Hepatocyte (in vitro differentiated cells): ENCODE measurements around the gene FLACC1. TPM values are rescaled to one million over a fixed set of nuclear protein-coding genes. Genes with fewer than 3 reads are reported as not detected.

Experiments
- DNase-seq: peaks from one replicate; pipeline ENCODE4 v3.0.0-alpha.2; 2016; ENCODE audit warnings: low spot score
- H2AFZ ChIP-seq: fragments of 200-600 bp; sonication (generic); 2 replicates; pipeline ENCODE4 v1.6.0; 2016; ENCODE audit warnings: antibody characterized with exemption, mild to moderate bottlenecking
- H3K27ac ChIP-seq: fragments of 200-600 bp; sonication (generic); 2 replicates; pipeline ENCODE4 v1.5.1; 2016; ENCODE audit warnings: mild to moderate bottlenecking
- H3K27me3 ChIP-seq: fragments of 200-600 bp; sonication (generic); 2 replicates; pipeline ENCODE4 v1.6.1; 2016
- H3K36me3 ChIP-seq: fragments of 200-600 bp; sonication (generic); replicated peaks from 2 replicates; pipeline ENCODE4 v1.5.1; 2016; ENCODE audit warnings: low read depth; ENCODE audit not compliant: insufficient read depth
- H3K4me1 ChIP-seq: fragments of 200-600 bp; sonication (generic); 2 replicates; pipeline ENCODE4 v1.5.1; 2016; ENCODE audit warnings: mild to moderate bottlenecking, moderate library complexity; ENCODE audit not compliant: insufficient read depth
- H3K4me2 ChIP-seq: fragments of 200-600 bp; sonication (generic); 2 replicates; pipeline ENCODE4 v1.6.0; 2016
- H3K4me3 ChIP-seq: fragments of 200-600 bp; sonication (generic); 2 replicates; pipeline ENCODE4 v1.5.1; 2016; ENCODE audit warnings: mild to moderate bottlenecking
- H3K79me2 ChIP-seq: fragments of 200-600 bp; sonication (generic); 2 replicates; pipeline ENCODE4 v1.6.0; 2017; ENCODE audit warnings: mild to moderate bottlenecking
- H3K9me2 ChIP-seq: fragments of 200-600 bp; sonication (generic); replicated peaks from 2 replicates; pipeline ENCODE4 v1.6.0; 2017; ENCODE audit warnings: mild to moderate bottlenecking; ENCODE audit not compliant: insufficient read depth
- H3K9me3 ChIP-seq: fragments of 200-600 bp; sonication (generic); 2 replicates; pipeline ENCODE4 v1.5.1; 2016; ENCODE audit warnings: low read depth, mild to moderate bottlenecking
- H4K20me1 ChIP-seq: fragments of 200-600 bp; sonication (generic); 2 replicates; pipeline ENCODE4 v1.6.0; 2016; ENCODE audit warnings: mild to moderate bottlenecking; ENCODE audit not compliant: insufficient read depth, poor library complexity, severe bottlenecking
- EZH2 ChIP-seq: fragments of 200-600 bp; sonication (generic); IDR thresholded peaks from 2 replicates; pipeline ENCODE4 v1.6.1; 2016; ENCODE audit warnings: antibody characterized with exemption, mild to moderate bottlenecking, borderline replicate concordance
- EZH2phosphoT487 ChIP-seq: fragments of 200-600 bp; sonication (generic); IDR thresholded peaks from one replicate; pipeline ENCODE4 v1.6.1; 2018; ENCODE audit warnings: antibody characterized with exemption, mild to moderate bottlenecking, low read depth, moderate library complexity; ENCODE audit not compliant: unreplicated experiment, severe bottlenecking
- WGBS: methylation state at CpG from one replicate; pipeline ENCODE4 v1.1.6; 2016; ENCODE audit warnings: low lambda C conversion rate; ENCODE audit errors: missing lambda C conversion rate; 5-methylcytosine and 5-hydroxymethylcytosine counted together
- polyA plus RNA-seq: library from polyadenylated mRNA; unstranded; fragments of >200 nt; fragmentation: Nextera tagmentation; extraction: Ambion mirVana; gene quantifications from 2 replicates; pipeline ENCODE4 v1.2.1, GENCODE V29; 2016
- total RNA-seq: library from RNA; depleted of rRNA; stranded (reverse); fragments of >200 nt; gene quantifications from 2 replicates; pipeline ENCODE4 v1.2.3, GENCODE V29; 2014
- TF ChIP-seq, protein P1 (sequence below): fragments of 200-600 bp; sonication (generic); IDR thresholded peaks from 2 replicates; pipeline ENCODE4 v1.5.1; 2016; ENCODE audit warnings: antibody characterized with exemption, mild to moderate bottlenecking; ENCODE audit not compliant: poor library complexity

The FLACC1 gene
- total and polyA plus RNA-seq, 2 experiments from 2014 or later: 0.34 to 0.80 TPM

DNA sequence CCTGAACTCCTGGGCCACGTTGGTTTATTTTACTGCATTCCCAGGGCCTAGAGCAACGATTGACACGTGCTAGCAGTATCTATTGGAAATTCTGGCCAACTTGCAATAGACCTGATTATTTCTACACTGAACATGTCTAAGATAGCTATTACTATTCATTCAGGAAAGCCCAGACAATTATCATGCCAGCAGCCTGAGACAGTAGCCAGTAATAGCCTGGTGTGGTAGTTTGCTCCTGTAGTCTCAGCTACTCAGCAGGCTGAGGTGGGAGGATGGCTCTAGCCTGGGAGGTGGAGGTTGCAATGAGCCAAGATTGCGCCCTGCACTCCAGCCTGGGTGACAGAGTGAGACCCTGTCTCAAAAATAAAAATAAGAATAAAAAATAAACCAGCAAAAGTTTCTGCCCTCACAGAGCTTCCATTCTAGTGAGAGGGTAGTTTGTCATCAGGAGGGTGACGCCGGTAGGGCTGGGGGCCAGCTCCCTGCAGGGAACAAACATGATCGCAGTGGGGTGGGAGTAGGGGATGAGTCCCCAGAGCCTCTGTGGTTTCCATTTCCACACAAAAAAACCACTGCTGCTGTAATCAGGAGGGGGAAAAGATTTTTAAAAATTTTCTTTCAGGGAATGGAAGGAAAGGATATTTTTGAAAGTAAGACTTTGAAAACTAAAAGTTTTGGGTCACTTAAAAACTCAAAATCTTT is 92.5 kb downstream of the FLACC1 start:
- Histone ChIP-seq H3K27me3 (no peaks in the 10 kb centered on the region), H3K27ac (no peak overlapping the region), H3K4me3 (no peak overlapping the region), H2AFZ (no peak overlapping the region), H3K4me2 (no peak overlapping the region), H3K36me3 (no peaks in the 10 kb centered on the region), H3K9me2 (no peaks in the 10 kb centered on the region), H3K79me2 (peaks cover 55% of the 10 kb centered on the region), H3K4me1 (peaks cover 10% of the 10 kb centered on the region), H3K9me3 (no peaks in the 10 kb centered on the region), H4K20me1 (no peaks in the 10 kb centered on the region)
- no peak for DNase-seq
- WGBS: 90% methylated on average over 7 of the region's 7 CpGs
- TF ChIP-seq, protein P1, sequence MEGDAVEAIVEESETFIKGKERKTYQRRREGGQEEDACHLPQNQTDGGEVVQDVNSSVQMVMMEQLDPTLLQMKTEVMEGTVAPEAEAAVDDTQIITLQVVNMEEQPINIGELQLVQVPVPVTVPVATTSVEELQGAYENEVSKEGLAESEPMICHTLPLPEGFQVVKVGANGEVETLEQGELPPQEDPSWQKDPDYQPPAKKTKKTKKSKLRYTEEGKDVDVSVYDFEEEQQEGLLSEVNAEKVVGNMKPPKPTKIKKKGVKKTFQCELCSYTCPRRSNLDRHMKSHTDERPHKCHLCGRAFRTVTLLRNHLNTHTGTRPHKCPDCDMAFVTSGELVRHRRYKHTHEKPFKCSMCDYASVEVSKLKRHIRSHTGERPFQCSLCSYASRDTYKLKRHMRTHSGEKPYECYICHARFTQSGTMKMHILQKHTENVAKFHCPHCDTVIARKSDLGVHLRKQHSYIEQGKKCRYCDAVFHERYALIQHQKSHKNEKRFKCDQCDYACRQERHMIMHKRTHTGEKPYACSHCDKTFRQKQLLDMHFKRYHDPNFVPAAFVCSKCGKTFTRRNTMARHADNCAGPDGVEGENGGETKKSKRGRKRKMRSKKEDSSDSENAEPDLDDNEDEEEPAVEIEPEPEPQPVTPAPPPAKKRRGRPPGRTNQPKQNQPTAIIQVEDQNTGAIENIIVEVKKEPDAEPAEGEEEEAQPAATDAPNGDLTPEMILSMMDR: no peak
- TF ChIP-seq EZH2: no peak
- TF ChIP-seq EZH2phosphoT487: no peak

DNA sequence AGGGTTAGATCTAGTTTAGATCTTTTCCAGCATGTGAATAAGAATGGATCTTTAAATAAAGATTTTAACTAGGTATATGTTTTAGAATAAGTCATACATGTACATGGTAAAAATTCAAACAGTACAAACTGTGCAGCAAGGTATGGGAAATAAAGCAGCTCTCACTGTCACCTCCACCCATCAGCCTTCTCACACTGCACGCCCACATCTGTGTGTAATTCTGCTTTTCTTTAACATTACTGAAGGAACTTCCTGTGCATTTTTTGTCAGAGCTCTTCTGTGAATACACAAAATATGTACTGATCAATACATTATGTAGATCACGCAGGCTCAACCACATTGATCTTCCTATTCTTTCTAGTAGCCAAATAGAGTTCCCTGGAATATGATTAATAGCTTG is 93.4 kb downstream of the FLACC1 start:
- Histone ChIP-seq H3K79me2 (peaks cover 61% of the 10 kb centered on the region), H3K36me3 (no peaks in the 10 kb centered on the region), H2AFZ (no peak overlapping the region), H3K9me2 (no peaks in the 10 kb centered on the region), H3K9me3 (no peaks in the 10 kb centered on the region), H3K4me3 (no peak overlapping the region), H3K27ac (no peak overlapping the region), H3K27me3 (no peaks in the 10 kb centered on the region), H3K4me1 (peaks cover 16% of the 10 kb centered on the region), H3K4me2 (no peak overlapping the region), H4K20me1 (no peaks in the 10 kb centered on the region)
- WGBS: 80% methylated on average over 2 of the region's 2 CpGs
- TF ChIP-seq, protein P1: no peak
- TF ChIP-seq EZH2 (no peak), EZH2phosphoT487 (no peak)
- no peak for DNase-seq

DNA sequence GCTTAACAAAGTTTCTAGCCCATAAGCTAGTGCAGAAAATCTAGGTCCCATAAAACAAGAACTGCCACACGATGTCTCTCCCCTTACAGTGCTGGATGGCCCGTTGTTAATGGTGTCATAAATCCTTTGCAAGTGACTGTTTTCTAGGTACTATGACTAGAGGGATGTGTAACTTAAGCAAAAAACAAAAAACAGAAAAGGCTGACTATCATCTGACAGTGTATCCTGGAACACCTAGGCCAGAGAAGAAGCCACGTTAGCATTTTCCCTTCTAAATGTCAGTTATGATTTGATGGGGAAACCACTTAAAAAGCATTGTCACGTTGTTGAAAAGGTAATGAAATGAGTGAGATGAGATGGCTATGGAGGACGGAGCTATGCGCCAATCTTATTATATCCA is 94.4 kb downstream of the FLACC1 start:
- Histone ChIP-seq H3K9me2 (no peaks in the 10 kb centered on the region), H3K27ac (no peak overlapping the region), H4K20me1 (no peaks in the 10 kb centered on the region), H3K4me3 (no peak overlapping the region), H3K27me3 (no peaks in the 10 kb centered on the region), H2AFZ (no peak overlapping the region), H3K4me1 (peaks cover 16% of the 10 kb centered on the region), H3K9me3 (no peaks in the 10 kb centered on the region), H3K4me2 (peak overlapping the region; percentile 15), H3K36me3 (no peaks in the 10 kb centered on the region), H3K79me2 (peaks cover 61% of the 10 kb centered on the region)
- no peak for DNase-seq
- WGBS: 65% methylated on average over 6 of the region's 6 CpGs
- TF ChIP-seq, protein P1: no peak
- TF ChIP-seq EZH2 (no peak), EZH2phosphoT487 (no peak)
